Femur (tissue), 1 donor: Measurements from ENCODE around the gene TRIM71.
"Not testable (repeated sequence)": the region's sequence is repeated elsewhere in the genome, so short reads cannot be mapped to it uniquely, and the experiment has no call there.

ENCODE experiments used
- DNase-seq: peaks from one replicate; pipeline ENCODE4 v3.0.0-alpha.2; 2017

Gene TRIM71

DNA sequence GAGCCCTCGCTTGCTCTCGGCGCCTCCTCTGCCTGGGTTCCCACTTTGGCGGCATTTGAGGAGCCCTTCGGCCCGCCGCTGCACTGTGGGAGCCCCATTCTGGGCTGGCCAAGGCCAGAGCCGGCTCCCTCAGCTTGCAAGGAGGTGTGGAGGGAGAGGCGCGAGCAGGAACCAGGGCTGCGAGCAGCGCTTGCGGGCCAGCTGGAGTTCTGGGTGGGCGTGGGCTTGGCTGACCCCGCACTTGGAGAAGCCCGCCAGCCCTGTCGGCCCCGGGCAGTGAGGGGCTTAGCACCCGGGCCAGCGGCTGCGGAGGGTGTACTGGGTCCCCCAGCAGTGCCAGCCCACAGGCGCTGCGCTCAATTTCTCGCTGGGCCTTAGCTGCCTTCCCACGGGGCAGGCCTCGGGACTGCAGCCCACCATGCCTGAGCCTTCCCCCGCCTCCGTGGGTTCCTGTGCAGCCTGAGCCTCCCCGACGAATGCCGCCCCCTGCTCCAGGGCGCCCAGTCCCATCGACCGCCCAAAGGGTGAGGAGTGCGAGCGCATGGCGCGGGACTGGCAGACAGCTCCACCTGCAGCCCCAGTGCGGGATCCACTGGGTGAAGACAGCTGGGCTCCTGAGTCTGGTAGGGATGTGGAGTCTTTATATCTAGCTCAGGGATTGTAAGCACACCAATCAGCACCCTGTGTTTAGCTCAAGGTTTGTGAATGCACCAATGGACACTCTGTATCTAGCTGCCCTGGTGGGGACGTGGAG lies 121.9 kb downstream of the TRIM71 start:
- not testable (repeated sequence) for DNase-seq

DNA sequence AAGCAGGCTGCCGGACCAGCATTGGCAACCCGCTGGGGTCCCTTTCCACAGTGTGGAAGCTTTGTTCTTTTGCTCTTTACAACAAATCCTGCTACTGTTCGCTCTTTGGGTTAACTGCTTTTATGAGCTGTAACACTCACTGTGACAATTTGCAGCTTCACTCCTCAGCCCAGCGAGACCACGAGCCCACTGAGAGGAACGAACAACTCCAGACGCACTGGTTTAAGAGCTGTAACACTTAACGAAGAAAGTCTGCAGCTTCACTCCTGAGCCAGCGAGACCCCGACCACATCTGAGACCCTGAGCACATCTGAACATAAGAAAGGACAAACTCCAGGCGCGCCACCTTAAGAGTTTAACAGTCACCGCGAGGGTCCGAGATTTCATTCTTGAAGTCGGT lies 122.9 kb downstream of the TRIM71 start:
- DNase-seq = no peak

GRCh38 chr3:32945136-32945535 lies 127.3 kb downstream of the TRIM71 start:
- DNase-seq = no peak

DNA sequence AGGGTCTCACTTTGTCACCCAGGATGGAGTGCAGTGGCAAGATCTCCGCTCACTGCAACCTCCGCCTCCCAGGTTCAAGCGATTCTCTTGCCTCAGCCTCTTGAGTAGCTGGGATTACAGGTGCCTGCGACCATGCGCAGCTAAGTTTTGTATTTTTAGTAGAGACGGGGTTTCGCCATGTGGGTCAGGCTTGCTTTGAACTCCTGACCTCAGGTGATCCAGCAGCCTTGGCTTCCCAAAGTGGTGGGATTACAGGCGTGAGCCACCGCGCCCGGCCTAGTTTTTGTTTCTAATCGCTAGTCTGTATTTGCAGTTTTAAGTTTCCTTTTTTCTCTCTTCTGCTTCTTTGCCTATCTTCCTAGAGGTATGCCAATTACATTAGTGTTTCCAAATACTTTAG lies 127.8 kb downstream of the TRIM71 start:
- not testable (repeated sequence) for DNase-seq

- no peak for DNase-seq
Measured at GRCh38 chr3:32946973-32947788, 129.4 kb downstream of the TRIM71 start.
